ENCODE measurements around the gene S100A12.

Gene S100A12

GRCh38 chr1:153339802-153340201 lies 35.6 kb downstream of the S100A12 start:
- no peak overlapping the region for H3K4me3 ChIP-seq (ENCODE audit: low read depth, low read length)
- TF ChIP-seq, protein P1, sequence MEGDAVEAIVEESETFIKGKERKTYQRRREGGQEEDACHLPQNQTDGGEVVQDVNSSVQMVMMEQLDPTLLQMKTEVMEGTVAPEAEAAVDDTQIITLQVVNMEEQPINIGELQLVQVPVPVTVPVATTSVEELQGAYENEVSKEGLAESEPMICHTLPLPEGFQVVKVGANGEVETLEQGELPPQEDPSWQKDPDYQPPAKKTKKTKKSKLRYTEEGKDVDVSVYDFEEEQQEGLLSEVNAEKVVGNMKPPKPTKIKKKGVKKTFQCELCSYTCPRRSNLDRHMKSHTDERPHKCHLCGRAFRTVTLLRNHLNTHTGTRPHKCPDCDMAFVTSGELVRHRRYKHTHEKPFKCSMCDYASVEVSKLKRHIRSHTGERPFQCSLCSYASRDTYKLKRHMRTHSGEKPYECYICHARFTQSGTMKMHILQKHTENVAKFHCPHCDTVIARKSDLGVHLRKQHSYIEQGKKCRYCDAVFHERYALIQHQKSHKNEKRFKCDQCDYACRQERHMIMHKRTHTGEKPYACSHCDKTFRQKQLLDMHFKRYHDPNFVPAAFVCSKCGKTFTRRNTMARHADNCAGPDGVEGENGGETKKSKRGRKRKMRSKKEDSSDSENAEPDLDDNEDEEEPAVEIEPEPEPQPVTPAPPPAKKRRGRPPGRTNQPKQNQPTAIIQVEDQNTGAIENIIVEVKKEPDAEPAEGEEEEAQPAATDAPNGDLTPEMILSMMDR (IDR thresholded peaks at IDR 0.05; ENCODE audit: control insufficient read depth, extremely low read depth, insufficient read depth), result no peak

DNA sequence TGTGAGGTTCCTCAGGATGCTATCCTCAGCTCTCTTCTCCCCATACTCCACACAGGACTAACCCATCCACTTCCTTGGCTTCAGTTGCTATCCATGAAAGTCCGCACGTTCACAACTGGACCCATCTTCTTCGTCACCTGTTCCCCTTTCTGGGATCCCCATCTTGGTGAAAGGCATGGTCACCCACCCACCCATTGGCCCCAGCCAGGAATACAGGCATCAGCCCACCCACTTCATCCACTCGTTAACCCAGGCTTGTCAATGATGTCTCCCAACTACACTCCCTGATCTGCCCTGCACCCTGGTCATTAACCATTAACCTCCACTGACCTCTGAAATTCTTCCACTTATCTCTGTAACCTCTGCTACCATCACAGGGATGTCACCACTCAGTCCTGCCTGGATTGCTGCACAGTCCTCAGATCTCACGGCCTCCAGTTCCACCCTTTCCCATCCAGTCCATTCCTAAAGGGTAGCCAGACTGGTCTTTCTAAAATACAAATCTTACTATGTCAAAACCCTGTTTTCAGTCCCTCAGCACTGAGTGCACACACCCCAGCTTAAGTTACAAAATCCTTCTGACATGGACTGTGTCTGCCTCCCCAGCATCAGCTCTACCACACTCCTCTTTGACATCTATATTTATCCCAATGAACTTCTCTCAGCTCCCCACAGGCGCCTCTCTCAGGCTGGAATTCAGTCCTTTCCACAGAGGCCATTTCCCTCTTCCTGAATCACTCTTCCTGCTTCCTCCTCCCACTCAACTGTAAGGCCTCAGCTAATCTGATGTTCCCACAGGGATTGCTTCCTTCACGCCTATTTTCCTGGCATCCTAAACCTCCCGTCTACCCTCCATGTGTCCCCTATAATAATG lies 37.2 kb downstream of the S100A12 start:
- DNase-seq (ENCODE audit: low read depth), result no peak
- no peak overlapping the region for H3K4me3 ChIP-seq (ENCODE audit: low read depth, low read length)
- TF ChIP-seq, protein P1 (IDR thresholded peaks at IDR 0.05; ENCODE audit: control insufficient read depth, extremely low read depth, insufficient read depth), result no peak

More at GRCh38 chr1:153339802-153340201, 35.6 kb downstream of the S100A12 start:
- no peak for DNase-seq (ENCODE audit: low read depth)

GRCh38 chr1:153336650-153337049 lies 38.8 kb downstream of the S100A12 start:
- TF ChIP-seq, protein P1 (IDR thresholded peaks at IDR 0.05; ENCODE audit: control insufficient read depth, extremely low read depth, insufficient read depth), result no peak
- H3K4me3 ChIP-seq (ENCODE audit: low read depth, low read length), result no peak overlapping the region
- DNase-seq (ENCODE audit: low read depth), result no peak

DNA sequence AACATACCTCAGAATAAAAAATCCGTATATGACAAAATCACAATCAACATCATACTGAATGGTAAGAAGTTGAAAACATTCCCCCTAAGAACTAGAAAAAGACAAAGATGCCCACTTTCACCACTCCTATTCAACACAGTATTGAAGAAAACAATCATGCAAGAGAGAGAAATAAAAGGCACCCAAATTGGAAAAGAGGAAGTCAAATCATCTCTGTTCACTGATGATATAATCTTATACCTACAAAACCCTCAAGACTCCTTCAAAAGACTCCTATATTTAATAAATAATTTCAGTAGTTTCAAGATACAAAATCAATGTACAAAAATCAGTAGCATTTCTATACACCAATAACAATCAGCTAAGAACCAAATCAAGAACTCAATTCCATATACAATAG lies 41.5 kb downstream of the S100A12 start:
- no peak overlapping the region for H3K4me3 ChIP-seq (ENCODE audit: low read depth, low read length)
- no peak for DNase-seq (ENCODE audit: low read depth)
- TF ChIP-seq, protein P1 (IDR thresholded peaks at IDR 0.05; ENCODE audit: control insufficient read depth, extremely low read depth, insufficient read depth), result no peak

DNA sequence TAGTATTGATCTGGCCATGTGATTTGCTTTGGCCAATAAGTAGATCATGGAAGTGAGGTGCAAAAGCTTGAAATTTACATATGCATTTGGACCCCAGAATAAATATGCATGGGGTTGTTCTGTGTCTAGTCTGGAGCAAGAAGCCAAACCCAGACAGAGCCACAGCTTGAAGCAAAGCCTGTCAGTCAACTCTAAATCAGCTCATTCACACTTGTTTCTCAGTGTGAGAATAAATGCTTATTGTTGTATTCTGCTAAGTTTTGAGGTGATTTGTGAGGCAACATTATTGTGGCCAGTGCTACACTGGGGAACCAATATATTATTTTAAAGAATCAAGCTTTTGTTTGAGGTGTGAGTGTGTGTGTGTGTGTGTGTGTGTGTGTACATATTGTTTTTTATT lies 50.5 kb downstream of the S100A12 start:
- DNase-seq (ENCODE audit: low read depth), result no peak
- TF ChIP-seq, protein P1 (IDR thresholded peaks at IDR 0.05; ENCODE audit: control insufficient read depth, extremely low read depth, insufficient read depth), result no peak
- no peak overlapping the region for H3K4me3 ChIP-seq (ENCODE audit: low read depth, low read length)

Data from LNCaP clone FGC (cell line).